Thoracic aorta (tissue), 2 donors: ENCODE data around the gene WNT7B. TPM values are rescaled to one million over a fixed set of nuclear protein-coding genes. Genes with fewer than 3 reads are reported as not detected.

Experiments used
- ATAC-seq: fragments of 150-250 bp; one replicate; pipeline ENCODE4 v1.8.0; 2017; ENCODE audit warnings: low read depth; ENCODE audit not compliant: insufficient number of reproducible peaks, low FRiP score
- DNase-seq: peaks from one replicate; pipeline ENCODE4 v3.0.0-alpha.2; 2020; ENCODE audit warnings: low spot score
- H3K27ac ChIP-seq, 2 donors: fragments of 200-600 bp; sonication (generic); 1 replicate in 1 of 2; 2 replicates in 1 of 2; pipeline ENCODE4 v1.5.1; 2016; ENCODE audit warnings: mild to moderate bottlenecking in 2 of 2, moderate library complexity in 2 of 2
- H3K27me3 ChIP-seq: fragments of 200-600 bp; sonication (generic); replicated peaks from 2 replicates; pipeline ENCODE4 v1.6.0; 2016; ENCODE audit warnings: mild to moderate bottlenecking; ENCODE audit not compliant: insufficient read depth
- H3K36me3 ChIP-seq: fragments of 200-600 bp; sonication (generic); one replicate; pipeline ENCODE4 v1.5.1; 2016
- H3K4me1 ChIP-seq, 2 donors: fragments of 200-600 bp; sonication (generic); 1 replicate in 1 of 2; 2 replicates in 1 of 2; pipeline versions ENCODE4 v1.5.1 to v1.6.0; 2016; ENCODE audit warnings: low read depth in 2 of 2, mild to moderate bottlenecking in 1 of 2; ENCODE audit not compliant: control insufficient read depth in 1 of 2
- H3K4me3 ChIP-seq: fragments of 200-600 bp; sonication (generic); 2 replicates; pipeline ENCODE4 v1.5.1; 2016; ENCODE audit warnings: mild to moderate bottlenecking
- H3K9me3 ChIP-seq: fragments of 200-600 bp; sonication (generic); 2 replicates; pipeline ENCODE4 v1.5.1; 2016
- CTCF ChIP-seq: fragments of 200-600 bp; sonication (generic); IDR thresholded peaks from one replicate; pipeline ENCODE4 v1.5.1; 2019; ENCODE audit warnings: antibody characterized with exemption
- total RNA-seq, 2 donors: library from RNA; depleted of rRNA; stranded (reverse); fragments of >200 nt; gene quantifications; one replicate each; pipeline versions ENCODE4 v1.1.0 to v1.2.3, GENCODE V29; 2016

Gene WNT7B
- total RNA-seq, 2 donors from 2014 or later = not detected

- H3K27ac ChIP-seq = no peak overlapping the region
- ATAC-seq = no peak
- no peak overlapping the region for H3K4me3 ChIP-seq
- H3K9me3 ChIP-seq = no peaks in the 10 kb centered on the region
- TF ChIP-seq CTCF = no peak
- no peaks in the 10 kb centered on the region for H3K36me3 ChIP-seq
- H3K4me1 ChIP-seq = peaks cover 14 to 30% of the 10 kb centered on the region in 2 donors
- peaks cover 21% of the 10 kb centered on the region for H3K27me3 ChIP-seq
- DNase-seq = no peak
Measured at GRCh38 chr22:45972889-45973253, 4.1 kb downstream of the WNT7B start.

GRCh38 chr22:45972091-45972888, 4.7 kb downstream of the WNT7B start:
- no peak for DNase-seq
- H3K36me3 ChIP-seq = no peaks in the 10 kb centered on the region
- H3K9me3 ChIP-seq = no peaks in the 10 kb centered on the region
- no peak overlapping the region for H3K27ac ChIP-seq
- TF ChIP-seq CTCF = no peak
- H3K27me3 ChIP-seq = peaks cover 16% of the 10 kb centered on the region
- peak overlapping the region; percentile 57 for H3K4me3 ChIP-seq
- peaks cover 14 to 26% of the 10 kb centered on the region in 2 donors for H3K4me1 ChIP-seq
- no peak for ATAC-seq

- Histone ChIP-seq H3K27me3 (peaks cover 16% of the 10 kb centered on the region), H3K4me3 (peak overlapping the region; percentile 57), H3K27ac (no peak overlapping the region), H3K9me3 (no peaks in the 10 kb centered on the region), H3K4me1 (peaks cover 14 to 20% of the 10 kb centered on the region in 2 donors), H3K36me3 (no peaks in the 10 kb centered on the region)
- no peak for DNase-seq
- no peak for TF ChIP-seq CTCF
- no peak for ATAC-seq
Measured at GRCh38 chr22:45971408-45972028, 5.4 kb downstream of the WNT7B start.

GRCh38 chr22:45970705-45971407, 6.1 kb downstream of the WNT7B start:
- Histone ChIP-seq H3K9me3 (no peaks in the 10 kb centered on the region), H3K27ac (no peak overlapping the region), H3K4me3 (peak overlapping the region; percentile 57), H3K27me3 (peaks cover 16% of the 10 kb centered on the region), H3K4me1 (peaks cover 14 to 16% of the 10 kb centered on the region in 2 donors), H3K36me3 (no peaks in the 10 kb centered on the region)
- ATAC-seq (no peak), DNase-seq (no peak)
- no peak for TF ChIP-seq CTCF
